ENCODE results near the gene CROCC2.

CROCC2 gene

DNA sequence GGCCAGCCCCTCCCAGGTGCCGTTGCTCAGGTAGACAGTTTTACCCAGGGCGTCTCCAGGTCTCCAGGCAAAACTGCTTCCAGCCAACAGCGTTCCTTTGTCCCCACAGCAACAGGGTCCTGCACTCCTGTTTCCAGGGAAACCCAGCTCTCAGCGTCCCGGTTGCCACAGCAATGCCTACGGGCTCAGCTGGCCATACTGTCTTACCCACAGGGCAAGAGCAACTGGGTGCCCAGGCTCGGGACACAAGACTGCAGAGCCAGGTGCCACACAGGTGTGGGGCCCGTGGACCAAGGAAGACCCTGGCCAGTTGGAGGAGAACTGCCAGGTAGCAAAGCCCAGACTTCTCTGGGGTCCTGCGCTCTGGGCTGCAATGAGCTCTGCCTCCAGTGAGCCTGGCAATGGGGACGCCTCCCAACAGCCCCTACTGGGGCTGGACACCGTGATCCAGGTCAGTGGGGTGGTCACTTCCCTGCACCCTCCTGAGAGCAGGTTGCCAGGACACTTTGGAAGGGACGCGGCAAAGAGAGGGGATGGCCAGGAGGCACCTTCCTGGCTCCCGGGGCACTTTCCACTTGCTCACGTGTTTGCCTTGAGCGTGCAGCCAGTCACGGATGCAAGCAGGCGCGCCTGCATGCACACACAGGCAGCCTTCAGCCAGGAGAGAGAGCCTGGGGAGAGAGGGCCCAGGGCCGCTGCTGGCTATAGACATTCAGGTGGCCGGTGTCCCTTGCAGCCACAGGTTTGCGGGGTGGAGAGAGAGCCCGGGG, at the start of gene CROCC2:
TSS of gene CROCC2 (plus strand) at position 196 of the 770 bp plus-strand sequence. CDS start at position 374, 178 bp downstream.
- no peak within 1 kb of the TSS for H3K4me3 ChIP-seq (replicated peaks in 1 of 2; ENCODE audit: low read depth in 2 of 2, low read length in 2 of 2)
- DNase-seq (ENCODE audit: low read depth in 2 of 2), result no peak
- no peak for TF ChIP-seq CTCF (IDR thresholded peaks at IDR 0.05; ENCODE audit: low read depth, low read length)

- no peak for TF ChIP-seq CTCF (IDR thresholded peaks at IDR 0.05; ENCODE audit: low read depth, low read length)
- no peak for DNase-seq (ENCODE audit: low read depth in 2 of 2)
- no peak overlapping the region for H3K4me3 ChIP-seq (replicated peaks in 1 of 2; ENCODE audit: low read depth in 2 of 2, low read length in 2 of 2)
Measured at GRCh38 chr2:240857039-240858008, 48.8 kb upstream of the CROCC2 start.

DNA sequence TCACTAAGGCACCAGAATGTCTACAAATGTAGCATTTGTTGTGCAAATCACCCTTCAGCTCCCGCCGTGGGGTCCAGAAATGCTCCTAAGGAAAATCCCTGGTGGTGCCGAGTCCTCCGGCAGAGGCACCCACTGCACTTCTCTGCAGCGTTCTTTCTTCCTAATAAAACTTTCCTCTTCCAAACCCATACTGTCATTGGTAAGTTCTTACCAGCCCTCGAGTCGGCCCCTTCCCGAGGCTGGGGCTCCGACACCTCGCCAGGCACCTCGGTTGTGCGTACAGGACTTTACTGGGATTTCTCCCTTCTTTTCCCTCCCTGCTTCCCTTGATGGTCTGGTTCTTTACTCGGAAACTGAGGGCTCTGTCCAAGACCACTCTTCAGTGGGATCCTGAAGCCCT, 47.8 kb upstream of the CROCC2 start:
- no peak for TF ChIP-seq CTCF (IDR thresholded peaks at IDR 0.05; ENCODE audit: low read depth, low read length)
- no peak overlapping the region for H3K4me3 ChIP-seq (replicated peaks in 1 of 2; ENCODE audit: low read depth in 2 of 2, low read length in 2 of 2)
- no peak for DNase-seq (ENCODE audit: low read depth in 2 of 2)

DNA sequence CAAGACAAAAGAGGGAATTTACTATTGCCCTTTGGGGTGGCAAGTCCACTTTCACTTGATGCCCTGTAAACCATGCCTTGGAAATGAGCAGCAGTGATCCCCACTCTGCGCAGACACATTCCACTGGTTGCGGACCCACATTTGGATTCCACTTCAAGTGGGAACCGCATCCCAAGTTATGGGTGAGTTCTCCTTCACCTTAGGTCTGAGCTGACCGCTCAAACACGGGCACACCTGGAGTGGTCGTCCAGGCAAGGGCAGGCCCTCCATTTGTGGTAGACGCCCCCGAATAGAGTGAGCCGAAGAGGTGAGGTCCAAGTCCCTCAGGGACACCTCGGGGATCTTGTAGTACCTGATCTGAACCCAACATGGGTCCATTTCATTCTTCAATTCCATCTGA, 47.3 kb upstream of the CROCC2 start:
- TF ChIP-seq CTCF (IDR thresholded peaks at IDR 0.05; ENCODE audit: low read depth, low read length), result no peak
- no peak overlapping the region for H3K4me3 ChIP-seq (replicated peaks in 1 of 2; ENCODE audit: low read depth in 2 of 2, low read length in 2 of 2)
- no peak for DNase-seq (ENCODE audit: low read depth in 2 of 2)

GRCh38 chr2:240861547-240861946, 44.6 kb upstream of the CROCC2 start:
- no peak overlapping the region for H3K4me3 ChIP-seq (replicated peaks in 1 of 2; ENCODE audit: low read depth in 2 of 2, low read length in 2 of 2)
- TF ChIP-seq CTCF (IDR thresholded peaks at IDR 0.05; ENCODE audit: low read depth, low read length), result no peak
- no peak for DNase-seq (ENCODE audit: low read depth in 2 of 2)

DNA sequence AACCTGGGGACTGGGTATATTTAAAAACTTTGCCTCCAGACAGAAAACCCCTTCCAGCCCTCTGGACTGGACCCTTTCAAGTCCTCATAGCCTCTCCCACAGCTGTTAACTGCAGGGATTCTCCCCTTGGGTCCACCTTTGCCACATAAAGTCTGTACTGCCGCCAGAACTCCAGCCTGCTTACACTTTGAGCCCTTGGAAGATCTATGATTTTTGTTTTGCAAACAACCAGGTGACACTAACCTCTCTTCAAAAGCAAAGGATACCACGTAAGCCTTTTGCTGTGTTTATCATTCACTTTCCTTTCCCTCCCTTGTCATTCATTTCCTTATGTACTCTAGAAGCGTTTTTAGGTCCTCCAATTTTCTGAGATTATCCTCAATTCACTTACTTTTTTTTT, 41.7 kb upstream of the CROCC2 start:
- no peak for DNase-seq (ENCODE audit: low read depth in 2 of 2)
- TF ChIP-seq CTCF (IDR thresholded peaks at IDR 0.05; ENCODE audit: low read depth, low read length), result no peak
- H3K4me3 ChIP-seq (replicated peaks in 1 of 2; ENCODE audit: low read depth in 2 of 2, low read length in 2 of 2), result no peak overlapping the region

All from cardiac fibroblast (primary cell).